H1 (cell line): Measurements from ENCODE around the gene TPST2. TPM values are rescaled to one million over a fixed set of nuclear protein-coding genes. Genes with fewer than 3 reads are reported as not detected.

Experiments
- CTCF ChIA-PET: fragments of 300-600 bp; sonication (Branson Sonifier 250); formaldehyde crosslinking; loops from one replicate; lab custom pipeline; 2021; ENCODE audit not compliant: partially characterized antibody; lab: Charles Lee
- POLR2A ChIA-PET: fragments of 300-600 bp; sonication (Branson Sonifier 250); formaldehyde crosslinking; loops from one replicate; lab custom pipeline; 2021; ENCODE audit warnings: inconsistent platforms; ENCODE audit not compliant: partially characterized antibody; lab: Charles Lee
- DNase-seq, 2 experiments: peaks; one replicate each; pipeline versions ENCODE4 v3.0.0 to v3.0.0-alpha.2; 2010 to 2022; ENCODE audit warnings: low spot score in 2 of 2, low read depth in 1 of 2, mixed read lengths in 1 of 2
- FAIRE-seq: peaks from 2 replicates; lab custom pipeline; 2011; peaks lifted over from hg19 to GRCh38; lab: Jason Lieb, UNC
- H2AFZ ChIP-seq: 2 replicates; pipeline ENCODE4 v1.8.1; 2012; ENCODE audit warnings: low read length, inconsistent platforms
- H2AK5ac ChIP-seq: 2 replicates; pipeline ENCODE4 v1.6.1; 2013; ENCODE audit warnings: low read depth, low read length
- H2BK120ac ChIP-seq: replicated peaks from 2 replicates; pipeline ENCODE3; 2013; ENCODE audit warnings: low read depth, low read length, inconsistent platforms
- H2BK12ac ChIP-seq: 2 replicates; pipeline ENCODE4 v1.6.1; 2013; ENCODE audit warnings: low read depth, low read length
- H2BK15ac ChIP-seq: 2 replicates; pipeline ENCODE4 v1.6.1; 2013; ENCODE audit warnings: low read length
- H2BK20ac ChIP-seq: 2 replicates; pipeline ENCODE4 v1.6.1; 2013; ENCODE audit warnings: low read length
- H2BK5ac ChIP-seq: 2 replicates; pipeline ENCODE4 v1.6.1; 2013; ENCODE audit warnings: low read depth, low read length
- H3K14ac ChIP-seq: 2 replicates; pipeline ENCODE4 v1.6.1; 2013; ENCODE audit warnings: inconsistent platforms; ENCODE audit not compliant: insufficient read length
- H3K18ac ChIP-seq: 2 replicates; pipeline ENCODE4 v1.6.1; 2013; ENCODE audit warnings: low read length; ENCODE audit errors: extremely low read depth
- H3K23ac ChIP-seq: 2 replicates; pipeline ENCODE4 v1.6.1; 2013; ENCODE audit warnings: inconsistent platforms; ENCODE audit not compliant: insufficient read length
- H3K23me2 ChIP-seq: 2 replicates; pipeline ENCODE4 v1.6.1; 2013; ENCODE audit warnings: low read depth, low read length
- H3K27ac ChIP-seq: 2 replicates; pipeline ENCODE4 v1.6.1; 2011; ENCODE audit warnings: low read depth, low read length, inconsistent platforms
- H3K27me3 ChIP-seq, 4 experiments: replicated peaks in 1 of 4; 1 replicate in 1 of 4; 2 replicates in 3 of 4; pipeline versions ENCODE4 v1.6.1 to v1.8.1; 2011 to 2013; ENCODE audit warnings: low read length in 3 of 4, mild to moderate bottlenecking in 3 of 4, inconsistent platforms in 2 of 4, mixed read lengths in 2 of 4, moderate library complexity in 1 of 4; ENCODE audit not compliant: control insufficient read depth in 3 of 4, insufficient read depth in 3 of 4; ENCODE audit errors: extremely low read depth in 1 of 4
- H3K36me3 ChIP-seq, 4 experiments: 2 replicates each; pipeline versions ENCODE4 v1.6.1 to v1.8.1; 2011 to 2013; ENCODE audit warnings: mild to moderate bottlenecking in 4 of 4, low read length in 3 of 4, moderate library complexity in 2 of 4, control low read depth in 1 of 4, inconsistent platforms in 1 of 4; ENCODE audit not compliant: insufficient read depth in 4 of 4, control insufficient read depth in 2 of 4
- H3K4ac ChIP-seq: replicated peaks from 2 replicates; pipeline ENCODE3; 2013; ENCODE audit warnings: low read length, low read depth, mixed read lengths, inconsistent platforms; ENCODE audit not compliant: insufficient read length
- H3K4me1 ChIP-seq, 4 experiments: replicated peaks in 1 of 4; 1 replicate in 1 of 4; 2 replicates in 3 of 4; pipeline versions ENCODE4 v1.6.1 to v1.8.1; 2011 to 2013; ENCODE audit warnings: low read length in 3 of 4, inconsistent platforms in 2 of 4, mixed read lengths in 1 of 4; ENCODE audit not compliant: insufficient read depth in 4 of 4, control insufficient read depth in 3 of 4
- H3K4me2 ChIP-seq, 2 experiments: 2 replicates each; pipeline versions ENCODE4 v1.6.1 to v1.8.1; 2011 to 2013; ENCODE audit warnings: low read depth in 2 of 2, low read length in 2 of 2, control low read depth in 1 of 2, inconsistent platforms in 1 of 2, mild to moderate bottlenecking in 1 of 2; ENCODE audit not compliant: insufficient read depth in 1 of 2
- H3K4me3 ChIP-seq, 4 experiments: fragments of 200-600, 300-600 bp in 1 of 4; sonication (generic), shearing (Covaris generic), sonication (Bioruptor Twin) in 1 of 4; 2 replicates each; pipeline versions ENCODE4 v1.5.1 to v1.8.1; 2011 to 2016; ENCODE audit warnings: low read length in 4 of 4, low read depth in 3 of 4, control low read depth in 2 of 4, inconsistent platforms in 2 of 4, mild to moderate bottlenecking in 2 of 4, mixed read lengths in 1 of 4, moderate library complexity in 1 of 4; ENCODE audit not compliant: insufficient read depth in 2 of 4; ENCODE audit errors: extremely low read depth in 1 of 4
- H3K56ac ChIP-seq: replicated peaks from 2 replicates; pipeline ENCODE3; 2013; ENCODE audit warnings: low read depth, mild to moderate bottlenecking, mixed read lengths, low read length, inconsistent platforms; ENCODE audit not compliant: insufficient read length
- H3K79me1 ChIP-seq: 2 replicates; pipeline ENCODE4 v1.6.1; 2013; ENCODE audit warnings: low read depth, low read length, control low read depth
- H3K79me2 ChIP-seq, 2 experiments: 2 replicates each; pipeline versions ENCODE4 v1.6.1 to v1.8.1; 2012 to 2013; ENCODE audit warnings: low read length in 2 of 2, mild to moderate bottlenecking in 2 of 2, inconsistent platforms in 1 of 2; ENCODE audit not compliant: insufficient read depth in 2 of 2, control insufficient read depth in 1 of 2
- H3K9ac ChIP-seq, 4 experiments: replicated peaks in 1 of 4; 1 replicate in 1 of 4; 2 replicates in 3 of 4; pipeline versions ENCODE4 v1.6.1 to v1.8.1; 2011 to 2013; ENCODE audit warnings: low read depth in 3 of 4, low read length in 3 of 4, control low read depth in 2 of 4, mild to moderate bottlenecking in 2 of 4, moderate library complexity in 2 of 4, inconsistent platforms in 1 of 4; ENCODE audit errors: extremely low read depth in 1 of 4
- H3K9me3 ChIP-seq, 2 experiments: 2 replicates each; pipeline versions ENCODE4 v1.6.1 to v1.8.1; 2012 to 2013; ENCODE audit warnings: mild to moderate bottlenecking in 2 of 2, moderate library complexity in 2 of 2, control low read depth in 1 of 2, inconsistent platforms in 1 of 2, low read depth in 1 of 2, low read length in 1 of 2, mixed read lengths in 1 of 2; ENCODE audit not compliant: insufficient read depth in 2 of 2
- H4K20me1 ChIP-seq, 2 experiments: replicated peaks in 1 of 2; 2 replicates each; pipeline versions ENCODE3 to v1.8.1; 2011 to 2013; ENCODE audit warnings: inconsistent platforms in 2 of 2, low read length in 2 of 2, mild to moderate bottlenecking in 1 of 2; ENCODE audit not compliant: insufficient read depth in 2 of 2, control insufficient read depth in 1 of 2
- H4K5ac ChIP-seq: 2 replicates; pipeline ENCODE4 v1.6.1; 2013; ENCODE audit warnings: low read length, low read depth, mixed read lengths, inconsistent platforms; ENCODE audit not compliant: insufficient read length
- H4K8ac ChIP-seq: 2 replicates; pipeline ENCODE4 v1.8.0; 2013; ENCODE audit warnings: mild to moderate bottlenecking, moderate library complexity, low read length, inconsistent platforms; ENCODE audit not compliant: insufficient read depth; ENCODE audit errors: extremely low read depth
- H4K91ac ChIP-seq: replicated peaks from 2 replicates; pipeline ENCODE3; 2013; ENCODE audit warnings: low read length, mixed read lengths, inconsistent platforms; ENCODE audit not compliant: insufficient read length
- ASH2L ChIP-seq: fragments of 200-600, 300-600 bp; sonication (generic); IDR thresholded peaks from one replicate; pipeline ENCODE4 v1.7.1; 2017; ENCODE audit warnings: low read length
- CHD2 ChIP-seq: IDR thresholded peaks from 2 replicates; pipeline ENCODE4 v1.6.1; 2012; ENCODE audit warnings: low read length, improper control_type of control experiment
- CREB1 ChIP-seq: IDR thresholded peaks from 2 replicates; pipeline ENCODE4 v1.6.1; 2012; ENCODE audit warnings: inconsistent platforms
- MAX ChIP-seq: IDR thresholded peaks from 2 replicates; pipeline ENCODE4 v1.6.1; 2012; ENCODE audit warnings: inconsistent platforms
- RXRA ChIP-seq: IDR thresholded peaks from 2 replicates; pipeline ENCODE4 v1.6.1; 2011; ENCODE audit warnings: low read depth, mild to moderate bottlenecking, low read length, moderate library complexity; ENCODE audit not compliant: insufficient read depth
- SP1 ChIP-seq: IDR thresholded peaks from 2 replicates; pipeline ENCODE4 v1.6.1; 2011; ENCODE audit warnings: low read depth, low read length
- WGBS, 2 experiments: shearing (Covaris generic) in 1 of 2; methylation state at CpG; one replicate each; pipeline versions ENCODE4 v1.1.6 to v1.1.7; 2013 to 2015; ENCODE audit warnings: low lambda C conversion rate in 2 of 2, mixed read lengths in 2 of 2, inconsistent platforms in 1 of 2, low coverage in 1 of 2, missing lambda C conversion rate in 1 of 2; ENCODE audit not compliant: insufficient replicate concordance in 2 of 2, insufficient coverage in 1 of 2, insufficient read length in 1 of 2; ENCODE audit errors: extremely low coverage in 1 of 2, missing lambda C conversion rate in 1 of 2; 5-methylcytosine and 5-hydroxymethylcytosine counted together
- polyA plus RNA-seq, 7 experiments: library from polyadenylated mRNA; depleted of rRNA in 3 of 7; stranded (reverse) in 5 of 7; unstranded in 2 of 7; fragments of >200 nt in 5 of 7; fragments of 200-250 nt in 2 of 7; gene quantifications; 1 replicate in 5 of 7; 2 replicates in 1 of 7; 4 replicates in 1 of 7; pipeline versions ENCODE4 v1.2.1 to v1.2.3, GENCODE V29; 2011 to 2013; ENCODE audit warnings: missing spikeins in 2 of 7, mixed read lengths in 2 of 7
- total RNA-seq: library from RNA; stranded (reverse); fragmentation: NEBNext Ultra II Directional; extraction: Animal tissue kit (Norgen Biotek cat#: 25700); gene quantifications from 2 replicates; pipeline ENCODE4 v1.2.1, GENCODE V29; 2021

The TPST2 gene
- total and polyA plus RNA-seq, 2 of the 8 experiments (the other 6 are each of a cell fraction or from before 2014, with no cell fraction given) = 58.8 to 143 TPM

GRCh38 chr22:26597026-26597425 lies 7.1 kb upstream of the TPST2 start:
- H2BK15ac ChIP-seq = no peak overlapping the region
- H3K27me3 ChIP-seq = no peaks in the 10 kb centered on the region
- H3K23ac ChIP-seq = no peak overlapping the region
- no peak overlapping the region for H4K8ac ChIP-seq
- no peak overlapping the region for H2AK5ac ChIP-seq
- no peak overlapping the region for H2BK120ac ChIP-seq
- no peak overlapping the region for H3K18ac ChIP-seq
- ChIA-PET CTCF (interaction anchor here (0.6 to 1.0 kb wide), 3 partner anchors 12 to 54 kb away, joined by 3 to 4 read pairs (median 3); no protein-coding TSS in a partner anchor), POLR2A (interaction anchor here (0.9 to 1.7 kb wide), 4 partner anchors 12 to 38 kb away, joined by 3 to 4 read pairs (median 3); no protein-coding TSS in a partner anchor)
- H3K79me1 ChIP-seq = no peaks in the 10 kb centered on the region
- H2BK12ac ChIP-seq = no peak overlapping the region
- no peak overlapping the region for H3K4me2 ChIP-seq
- H4K5ac ChIP-seq = no peak overlapping the region
- no peak overlapping the region for H3K56ac ChIP-seq
- H3K79me2 ChIP-seq = no peaks in the 10 kb centered on the region
- H3K4me1 ChIP-seq = no peaks in the 10 kb centered on the region; a peak in 2 of 7 replicates
- 0 out of 2 replicates have a peak overlapping the region, but pooled peaks have one; percentile 10 for H2BK20ac ChIP-seq
- H4K20me1 ChIP-seq = no peaks in the 10 kb centered on the region
- H4K91ac ChIP-seq = no peak overlapping the region
- H3K4ac ChIP-seq = no peak overlapping the region
- no peaks in the 10 kb centered on the region for H3K23me2 ChIP-seq
- no peak for DNase-seq
- no peak overlapping the region for H3K14ac ChIP-seq
- no peaks in the 10 kb centered on the region for H3K36me3 ChIP-seq
- WGBS, 2 experiments = 90% methylated on average over 4 of the region's 4 CpGs; no CpG with 5 or more reads in 1 of the 2 experiments
- H3K9me3 ChIP-seq = no peaks in the 10 kb centered on the region
- no peak overlapping the region for H2BK5ac ChIP-seq
- H3K4me3 ChIP-seq = no peak overlapping the region
- H2AFZ ChIP-seq = no peak overlapping the region
- no peak overlapping the region for H3K9ac ChIP-seq
- FAIRE-seq = no peak
- no peak overlapping the region for H3K27ac ChIP-seq
- TF ChIP-seq MAX = no peak
- no peak for TF ChIP-seq CHD2
- no peak for TF ChIP-seq SP1
- no peak for TF ChIP-seq RXRA
- TF ChIP-seq ASH2L = no peak
- no peak for TF ChIP-seq CREB1
